ENCODE measurements around the gene RIMBP2.
"Not testable (repeated sequence)": the region's sequence is repeated elsewhere in the genome, so short reads cannot be mapped to it uniquely, and the experiment has no call there.

The RIMBP2 gene

DNA sequence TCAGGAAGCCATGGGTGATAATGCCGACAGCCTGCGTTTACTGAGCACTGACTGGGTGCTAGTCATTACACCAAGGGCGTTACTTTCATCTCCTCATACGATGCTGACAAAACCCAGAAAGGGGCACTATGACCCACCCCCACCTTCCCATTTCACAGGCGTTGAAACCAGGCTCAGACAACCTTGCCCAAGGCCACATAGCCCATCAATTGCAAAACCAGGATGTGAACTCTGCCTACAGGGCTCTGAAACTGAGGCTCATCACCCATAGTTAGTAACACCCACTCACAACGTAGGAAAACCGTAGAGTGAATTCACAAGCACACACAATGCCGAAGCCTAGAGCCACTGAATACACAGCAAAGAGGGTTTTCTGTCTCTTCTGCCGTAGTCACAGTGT, 119.9 kb downstream of the RIMBP2 start:
- DNase-seq (ENCODE audit: low spot score) = no peak

DNA sequence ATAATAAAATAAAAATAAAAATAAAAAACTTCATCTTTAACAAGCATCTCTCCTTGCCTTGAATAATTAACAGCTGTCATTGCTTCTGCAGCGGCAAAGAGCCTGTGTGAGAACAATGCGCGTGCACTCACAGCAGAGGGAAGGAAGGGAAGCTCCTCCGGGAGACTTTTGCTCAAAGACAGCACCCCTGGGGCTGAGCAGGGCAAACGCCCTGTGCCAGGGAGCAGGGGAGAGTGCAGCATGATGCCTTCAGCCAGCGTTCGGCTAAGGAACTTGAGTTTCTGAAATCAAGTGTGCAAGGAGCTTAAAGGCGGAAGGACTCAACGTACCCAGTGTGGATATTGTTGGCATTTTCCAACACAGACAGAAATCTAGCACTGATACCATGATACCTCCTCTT, 120.5 kb downstream of the RIMBP2 start:
- no peak for DNase-seq (ENCODE audit: low spot score)

DNA sequence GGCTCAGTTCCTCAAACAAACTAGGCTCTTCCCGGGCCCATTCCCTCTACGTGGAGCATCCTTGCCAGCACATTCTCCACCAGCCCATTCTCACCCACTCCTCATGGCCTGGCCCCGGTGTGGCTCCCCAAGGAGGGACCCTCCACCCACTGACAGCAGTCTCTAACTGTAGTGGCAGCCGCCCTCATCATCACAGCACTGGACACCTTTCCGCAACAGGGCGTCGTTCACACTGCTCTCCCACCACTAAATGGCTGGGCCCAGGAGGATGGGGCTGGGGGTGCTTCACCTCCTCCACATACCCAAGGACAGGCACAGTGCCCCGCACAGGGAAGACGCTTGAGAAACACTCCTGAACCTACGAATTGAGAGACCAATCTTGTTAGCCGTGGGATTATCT, 123.0 kb downstream of the RIMBP2 start:
- no peak for DNase-seq (ENCODE audit: low spot score)

DNA sequence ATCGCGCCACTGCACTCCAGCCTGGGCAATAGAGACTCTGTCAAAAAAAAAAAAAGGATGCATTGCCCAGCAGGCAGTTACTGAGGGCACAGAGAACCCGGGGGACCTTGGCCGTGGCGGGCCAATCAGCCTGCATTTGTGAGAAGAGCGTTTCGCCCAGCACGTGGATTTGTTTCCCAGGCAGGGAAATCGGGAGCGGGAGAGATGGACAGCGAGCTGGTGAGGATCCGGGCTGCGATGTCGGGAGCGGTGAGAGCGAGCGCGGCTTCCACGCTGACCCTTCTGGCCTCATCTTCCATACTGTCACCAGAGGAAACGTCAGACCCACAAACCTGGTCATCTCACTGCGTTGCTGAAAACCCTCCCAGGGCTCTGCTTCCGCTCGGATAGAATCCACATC, 123.5 kb downstream of the RIMBP2 start:
- DNase-seq (ENCODE audit: low spot score) = no peak

DNA sequence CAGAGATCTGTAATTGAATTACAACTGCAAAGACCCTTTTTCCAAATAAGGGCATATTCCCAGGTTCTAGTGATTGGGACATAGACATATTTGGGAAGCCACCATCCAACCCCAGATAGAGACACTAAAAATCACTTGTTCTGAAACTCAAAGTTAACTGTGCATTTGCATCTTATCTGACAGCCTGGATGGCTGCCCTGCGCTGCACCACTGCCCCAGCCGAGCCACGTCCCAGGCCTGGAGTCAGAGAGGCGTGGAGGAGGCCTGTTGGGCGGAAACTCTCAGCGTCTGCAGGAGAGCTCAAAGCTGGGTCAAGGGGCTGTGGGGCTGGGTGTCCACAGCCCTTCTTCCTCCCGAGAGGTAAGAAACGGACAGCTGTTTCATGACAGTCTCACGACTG, 124.4 kb downstream of the RIMBP2 start:
- DNase-seq (ENCODE audit: low spot score) = no peak

DNA sequence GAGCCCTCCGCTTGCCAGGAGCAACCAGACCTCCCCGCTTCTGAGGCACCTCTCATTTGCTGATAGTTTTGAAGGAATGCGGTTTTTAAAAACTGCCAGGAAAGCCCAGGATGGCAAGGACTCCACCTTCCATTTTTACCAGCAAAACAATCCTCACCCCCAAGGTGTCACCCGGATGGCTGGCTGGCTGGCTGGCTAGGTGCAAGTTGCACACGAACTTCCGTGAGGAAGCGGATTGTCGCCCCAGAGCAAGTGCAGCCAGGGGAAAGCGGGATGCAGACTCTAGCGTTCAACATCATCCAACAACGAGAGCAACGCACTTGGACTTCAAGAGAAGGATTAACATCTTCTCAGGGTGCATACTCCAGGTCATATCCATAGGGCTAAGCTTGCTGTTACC, 125.4 kb downstream of the RIMBP2 start:
- no peak for DNase-seq (ENCODE audit: low spot score)

DNA sequence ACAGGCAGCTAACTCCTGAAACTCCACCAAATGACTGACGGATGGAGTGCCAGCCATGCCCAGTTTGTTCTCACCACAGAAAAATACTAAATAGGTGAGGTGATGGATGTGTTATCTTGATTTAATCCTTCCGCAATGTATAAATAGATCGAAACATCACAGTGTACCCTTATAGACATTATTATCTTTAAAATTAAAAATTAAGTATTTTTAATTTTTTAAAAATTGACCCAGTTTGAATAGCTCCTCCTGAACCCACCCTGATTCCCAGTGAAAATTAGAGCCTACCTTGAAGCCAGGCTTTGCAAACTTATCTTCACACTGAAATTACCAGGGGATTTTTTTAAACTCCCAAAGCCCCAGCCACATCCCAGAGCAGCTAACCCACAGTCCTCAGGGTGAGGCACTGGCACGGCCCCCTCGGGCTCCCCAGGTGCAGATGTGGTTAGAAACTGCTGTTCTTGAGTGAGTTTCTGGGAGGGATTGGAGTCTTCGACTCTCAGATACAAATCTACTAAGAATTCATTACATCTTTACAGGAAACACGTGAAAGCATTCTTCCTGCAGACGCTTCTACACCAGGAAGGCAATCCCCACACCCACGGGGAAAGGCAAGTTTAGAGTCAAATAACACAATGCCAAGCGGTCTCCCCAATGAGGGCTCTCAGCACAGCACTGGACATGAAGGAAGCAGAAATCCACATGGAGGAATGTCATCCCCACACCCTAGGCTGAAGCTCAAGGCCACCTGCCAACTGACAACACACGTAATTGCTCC, 126.4 kb downstream of the RIMBP2 start:
- DNase-seq (ENCODE audit: low spot score) = no peak

DNA sequence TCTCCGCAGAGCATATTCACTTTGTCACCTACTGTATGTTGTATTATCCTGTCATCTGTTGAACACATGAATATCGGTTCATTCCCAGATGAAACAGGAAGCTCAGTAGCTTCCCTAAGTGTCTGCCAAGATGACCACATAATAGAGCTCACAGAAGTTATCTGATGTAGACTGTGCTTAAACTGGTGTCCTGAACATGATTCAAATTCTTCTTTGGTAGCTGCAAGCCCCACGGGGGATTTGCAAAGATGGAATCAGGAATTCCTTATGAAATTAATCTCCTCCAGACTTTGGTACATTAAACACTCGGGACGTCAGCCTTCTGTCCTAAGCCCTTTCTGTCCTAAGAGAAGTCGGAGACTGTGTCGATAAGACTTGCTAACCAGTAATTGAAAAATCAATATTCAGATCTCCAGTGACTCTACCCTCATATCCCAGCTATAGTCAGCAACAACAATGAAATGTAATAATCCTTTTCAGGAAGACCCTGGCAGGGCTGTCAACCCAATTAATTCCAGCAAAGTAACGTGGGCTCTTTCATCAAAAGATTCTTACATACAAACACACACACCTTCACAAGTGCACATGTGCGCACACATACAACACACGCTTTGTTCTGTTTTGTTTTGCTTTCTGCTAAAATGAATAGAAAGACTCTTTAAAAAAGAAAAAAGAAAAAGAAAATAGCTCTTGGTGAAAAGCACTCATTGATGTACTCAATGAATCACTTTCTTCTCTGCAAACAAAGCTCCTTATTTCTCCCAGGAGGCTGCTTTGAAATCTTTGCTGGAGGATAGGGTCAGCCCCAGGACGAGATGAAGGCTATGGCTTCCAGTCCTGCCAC, 127.2 kb downstream of the RIMBP2 start:
- DNase-seq (ENCODE audit: low spot score) = no peak

DNA sequence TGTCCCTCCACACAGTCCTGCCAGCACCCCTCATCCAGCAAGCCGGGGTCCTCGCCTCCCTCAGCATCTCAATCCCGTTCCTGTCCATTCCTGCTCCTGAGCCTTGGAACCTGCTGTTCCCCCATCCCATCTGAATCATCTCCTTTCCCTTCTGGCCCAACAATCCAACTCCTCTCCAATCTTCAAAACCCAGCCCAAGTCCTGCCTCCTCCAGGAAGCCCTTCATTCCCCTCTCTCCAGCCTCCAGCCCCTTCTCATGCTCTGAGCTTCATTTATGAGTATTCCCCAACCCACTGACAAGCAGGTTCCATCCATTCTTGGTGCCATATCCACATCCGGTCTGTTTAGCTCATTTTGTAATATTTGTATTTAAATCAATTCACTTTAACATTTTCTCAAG, 128.1 kb downstream of the RIMBP2 start:
- no peak for DNase-seq (ENCODE audit: low spot score)

DNA sequence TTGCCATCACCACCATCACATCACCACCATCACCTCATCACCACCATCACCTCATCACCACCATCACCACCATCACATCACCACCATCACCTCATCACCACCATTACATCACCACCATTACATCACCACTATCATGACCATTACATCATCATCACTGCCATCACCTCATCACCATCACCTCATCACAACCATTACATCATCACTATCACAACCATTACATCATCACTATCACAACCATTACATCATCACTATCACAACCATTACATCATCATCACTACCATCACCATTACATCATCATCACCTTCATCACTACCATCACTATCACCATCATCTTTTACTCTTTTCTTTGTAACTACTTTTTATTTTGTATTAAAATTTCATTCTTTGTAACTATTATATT, 131.6 kb downstream of the RIMBP2 start:
- DNase-seq (ENCODE audit: low spot score) = not testable (repeated sequence)

DNA sequence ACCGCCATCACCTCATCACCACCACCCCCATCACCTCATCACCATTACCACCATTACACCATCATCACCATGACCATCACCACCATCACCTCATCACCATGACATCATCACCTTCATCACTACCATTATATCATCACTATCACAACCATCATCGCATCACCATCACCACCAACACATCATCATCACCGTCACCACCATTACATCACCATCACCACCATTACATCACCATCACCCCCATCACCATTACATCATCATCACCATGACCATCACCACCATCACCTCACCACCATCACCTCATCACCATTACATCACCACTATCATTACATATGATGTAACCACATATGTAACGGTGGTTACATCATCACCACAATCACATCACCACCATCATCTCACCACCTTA, 132.3 kb downstream of the RIMBP2 start:
- DNase-seq (ENCODE audit: low spot score) = no peak

DNA sequence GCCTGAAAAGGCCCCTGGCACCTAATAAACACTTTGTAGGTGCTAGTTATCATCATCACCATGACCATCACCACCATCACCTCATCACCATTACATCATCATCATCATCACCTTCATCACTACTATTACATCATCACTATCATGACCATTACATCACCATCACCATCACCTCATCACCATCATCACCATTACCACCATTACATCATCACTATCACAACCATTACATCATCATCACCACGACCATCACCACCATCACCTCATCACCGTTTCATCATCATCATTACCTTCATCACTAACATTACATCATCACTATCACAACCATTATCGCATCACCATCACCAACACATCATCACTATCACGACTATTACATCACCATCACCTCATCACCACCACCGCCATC, 132.8 kb downstream of the RIMBP2 start:
- no peak for DNase-seq (ENCODE audit: low spot score)

DNA sequence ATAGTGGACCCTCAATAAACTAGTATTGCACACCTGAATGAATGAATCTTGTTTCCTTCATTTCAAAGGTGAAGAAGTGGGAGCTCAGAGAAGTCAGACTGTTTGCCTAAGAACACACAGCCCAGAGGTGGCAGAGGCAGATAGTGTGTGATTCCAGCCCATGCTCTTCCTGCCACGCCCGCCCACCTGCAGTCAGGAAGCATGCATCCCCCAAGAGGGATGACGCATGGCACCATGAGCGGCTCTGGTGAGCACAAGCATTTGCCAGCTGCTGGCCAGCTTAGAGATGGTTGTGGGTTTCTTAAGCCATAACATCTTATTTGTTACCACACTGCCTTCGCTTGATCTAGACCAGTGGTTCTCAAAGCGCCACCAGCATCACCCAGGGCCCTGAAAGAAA, 133.8 kb downstream of the RIMBP2 start:
- no peak for DNase-seq (ENCODE audit: low spot score)

DNA sequence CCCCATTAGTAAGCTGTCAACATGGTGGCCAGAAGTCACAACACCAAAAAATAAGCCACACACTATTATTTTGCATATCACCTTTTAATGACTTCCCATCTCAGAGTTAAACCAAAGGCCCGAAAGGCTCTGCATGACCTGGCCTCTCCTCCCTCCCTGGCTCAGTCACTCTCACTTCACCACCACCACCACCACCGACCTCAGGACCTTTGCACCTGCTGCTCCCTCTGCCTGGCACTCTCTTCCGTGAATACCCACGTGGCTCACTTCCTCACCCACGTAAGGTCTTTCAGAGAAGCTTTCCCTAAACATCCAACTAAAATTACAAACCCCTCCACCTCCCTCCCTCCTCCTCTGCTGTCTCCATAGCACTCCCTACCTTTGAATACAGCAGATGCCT, 134.3 kb downstream of the RIMBP2 start:
- no peak for DNase-seq (ENCODE audit: low spot score)

DNA sequence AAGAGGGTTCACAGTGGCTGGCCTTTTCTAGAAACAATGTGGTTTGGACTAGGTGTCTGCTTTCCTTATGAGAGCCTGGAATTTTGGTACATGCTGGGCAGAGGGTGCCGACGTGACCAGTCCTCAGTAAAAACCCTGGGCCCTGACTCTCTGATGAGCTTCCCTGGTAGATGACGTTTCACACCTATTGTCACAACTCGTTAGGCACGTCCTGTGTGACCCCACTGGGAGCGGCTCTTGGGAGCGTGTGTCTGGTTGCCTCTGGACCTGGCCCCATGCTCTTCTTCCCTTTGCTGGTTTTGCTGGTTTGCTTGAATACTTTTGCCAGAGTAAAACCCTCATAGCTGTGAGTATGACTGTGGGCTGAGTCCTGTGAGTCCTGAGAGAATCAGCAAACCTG, 136.9 kb downstream of the RIMBP2 start:
- DNase-seq (ENCODE audit: low spot score) = no peak

DNA sequence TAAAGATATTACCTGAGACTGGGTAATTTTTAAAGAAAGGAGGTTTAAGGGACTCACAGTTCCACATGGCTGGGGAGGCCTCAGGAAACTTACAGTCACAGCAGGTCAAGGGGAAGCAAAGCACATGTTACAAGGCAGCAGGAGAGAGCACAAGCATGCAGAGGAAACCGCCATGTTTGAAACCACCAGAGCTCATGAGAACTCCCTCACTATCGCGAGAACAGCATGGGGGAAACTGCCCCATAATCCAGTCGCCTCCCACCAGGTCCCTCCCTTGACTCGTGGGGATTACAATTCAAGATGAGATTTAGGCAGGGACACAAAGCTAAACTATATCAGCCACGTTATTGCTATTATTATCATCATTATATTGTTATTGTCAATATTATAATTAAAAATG, 138.7 kb downstream of the RIMBP2 start:
- no peak for DNase-seq (ENCODE audit: low spot score)

DNA sequence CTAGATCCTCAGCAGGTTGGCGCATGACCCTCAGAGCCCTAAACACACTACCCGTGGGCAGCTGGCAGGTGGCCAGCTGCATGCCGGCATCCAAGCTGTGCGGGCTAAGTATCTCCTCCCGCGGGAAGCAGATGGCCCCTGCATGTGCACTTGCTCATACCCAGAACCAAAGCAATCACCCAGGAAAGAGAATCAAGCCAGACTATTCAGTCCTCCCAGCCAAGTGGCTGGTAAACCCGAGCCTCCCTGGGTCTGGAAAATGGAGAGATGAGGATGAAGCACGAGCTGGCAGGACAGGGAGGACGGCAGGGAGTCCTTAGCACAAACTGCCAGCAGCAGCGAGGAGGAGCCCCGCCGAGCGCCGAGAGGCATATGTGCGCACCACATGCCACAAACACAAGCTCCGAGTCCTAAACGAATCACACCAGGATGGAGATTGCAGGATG, 139.7 kb downstream of the RIMBP2 start:
- no peak for DNase-seq (ENCODE audit: low spot score)

DNA sequence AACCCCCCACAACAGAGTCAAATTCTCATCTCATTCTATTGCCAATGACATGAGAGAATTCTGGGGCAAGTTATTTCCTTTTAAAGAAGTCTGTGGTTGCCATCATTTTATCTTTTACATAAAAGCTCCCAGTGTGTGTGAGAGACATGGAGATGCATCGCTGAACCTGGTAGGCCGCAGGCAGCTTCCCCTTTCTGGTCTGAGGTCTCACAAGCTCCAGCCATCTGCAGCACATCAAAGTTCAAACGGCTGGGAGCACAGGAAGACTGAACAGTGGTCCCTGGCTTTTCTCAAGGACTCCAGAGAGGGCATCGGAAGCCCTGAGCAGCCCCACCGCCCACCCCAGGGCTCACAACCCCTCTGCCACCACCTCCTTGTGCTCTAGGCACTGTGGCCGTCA, 141.7 kb downstream of the RIMBP2 start:
- no peak for DNase-seq (ENCODE audit: low spot score)

DNA sequence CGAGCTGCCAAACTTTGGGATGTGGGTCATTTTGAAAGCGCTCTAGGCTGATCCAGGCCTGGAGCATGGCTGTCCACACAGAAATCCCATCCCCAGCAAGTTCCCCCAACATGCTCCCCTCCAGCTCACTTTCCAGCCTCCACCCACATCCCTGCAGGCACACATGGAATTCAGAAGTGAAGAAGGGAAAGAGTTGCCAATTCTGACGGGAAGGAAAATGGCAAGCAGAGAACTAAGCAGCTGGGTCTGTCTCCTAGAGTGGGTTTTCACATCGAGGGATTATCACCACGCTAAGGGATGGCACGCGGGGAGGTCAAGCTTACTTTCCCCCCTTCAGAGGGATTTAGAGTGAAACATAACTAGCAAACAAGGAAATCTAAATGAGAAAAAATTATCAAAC, 142.3 kb downstream of the RIMBP2 start:
- DNase-seq (ENCODE audit: low spot score) = no peak

DNA sequence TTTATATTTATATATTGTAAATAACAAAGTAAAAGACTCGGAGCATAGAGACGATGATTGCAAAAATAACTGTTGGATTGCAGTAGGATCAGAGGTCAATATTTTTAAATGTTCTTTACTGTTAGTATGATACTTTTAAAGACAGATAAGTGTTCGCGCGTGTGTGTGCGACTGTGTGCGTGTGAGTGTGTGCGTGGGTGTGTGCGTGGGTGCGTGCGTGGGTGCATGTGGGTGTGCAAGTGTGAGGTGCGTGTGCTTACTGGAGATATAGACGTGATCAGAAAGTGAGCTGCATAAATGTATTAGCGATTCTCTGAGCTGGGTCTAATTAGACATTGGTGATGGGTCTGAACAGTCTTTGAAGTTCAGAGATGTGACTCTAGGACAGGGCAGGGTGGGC, 142.9 kb downstream of the RIMBP2 start:
- no peak for DNase-seq (ENCODE audit: low spot score)

DNA sequence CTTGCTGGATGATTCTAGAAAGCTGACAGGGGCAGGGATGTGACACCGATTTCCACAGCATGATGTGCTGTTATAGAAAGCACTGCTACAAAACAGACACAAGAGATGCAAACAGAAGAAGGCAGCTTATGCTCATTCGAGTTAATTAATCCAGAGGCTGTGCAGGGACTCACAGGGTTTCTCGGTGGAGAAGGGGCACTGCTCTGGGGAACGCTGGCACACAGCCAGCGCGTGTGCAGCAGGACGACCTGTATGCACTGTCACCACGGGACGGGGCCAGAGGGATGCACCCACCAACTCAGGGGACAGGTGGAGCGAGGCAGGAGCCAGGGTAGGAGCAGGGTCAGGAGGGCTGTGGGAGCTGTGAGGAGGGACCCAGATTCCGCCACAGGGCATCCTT, 143.5 kb downstream of the RIMBP2 start:
- no peak for DNase-seq (ENCODE audit: low spot score)

DNA sequence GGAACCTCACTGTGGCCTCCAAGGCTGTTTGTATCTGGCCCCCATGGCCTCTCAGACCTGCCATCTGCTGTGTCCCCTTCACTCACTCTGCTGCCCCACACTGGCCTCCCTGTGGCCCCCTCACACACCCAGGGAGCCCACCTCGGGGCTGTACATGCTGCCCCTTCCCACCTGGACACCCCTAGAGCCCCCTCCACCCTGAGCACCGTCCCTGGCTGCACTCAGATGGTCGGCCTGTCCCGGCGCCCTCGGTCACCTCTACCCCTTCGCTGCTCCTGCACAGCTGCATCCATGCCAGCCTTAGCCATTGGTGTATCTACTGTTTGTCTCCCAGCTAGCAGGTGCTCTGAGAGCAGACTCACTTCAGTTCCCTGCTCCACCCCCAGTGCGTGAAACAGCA, 144.4 kb downstream of the RIMBP2 start:
- no peak for DNase-seq (ENCODE audit: low spot score)

DNA sequence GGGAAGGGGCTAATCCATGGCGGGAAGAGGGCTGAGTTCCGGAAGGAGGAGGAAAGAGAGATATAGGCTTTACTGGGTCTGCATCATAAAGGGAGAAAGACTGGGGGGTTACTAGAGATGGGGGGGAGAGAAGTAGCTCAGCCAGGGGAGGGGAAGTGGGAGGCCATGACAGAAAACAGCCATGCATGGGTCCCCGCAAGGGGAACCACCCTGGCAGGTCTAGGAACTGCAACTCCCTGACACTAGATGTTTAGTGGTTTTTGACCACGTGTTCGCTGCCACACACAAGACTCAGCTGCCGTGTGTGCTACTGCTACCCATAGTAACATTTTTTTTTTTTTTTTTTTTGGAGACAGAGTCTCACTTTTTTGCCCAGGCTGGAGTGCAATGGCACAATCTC, 145.0 kb downstream of the RIMBP2 start:
- no peak for DNase-seq (ENCODE audit: low spot score)

DNA sequence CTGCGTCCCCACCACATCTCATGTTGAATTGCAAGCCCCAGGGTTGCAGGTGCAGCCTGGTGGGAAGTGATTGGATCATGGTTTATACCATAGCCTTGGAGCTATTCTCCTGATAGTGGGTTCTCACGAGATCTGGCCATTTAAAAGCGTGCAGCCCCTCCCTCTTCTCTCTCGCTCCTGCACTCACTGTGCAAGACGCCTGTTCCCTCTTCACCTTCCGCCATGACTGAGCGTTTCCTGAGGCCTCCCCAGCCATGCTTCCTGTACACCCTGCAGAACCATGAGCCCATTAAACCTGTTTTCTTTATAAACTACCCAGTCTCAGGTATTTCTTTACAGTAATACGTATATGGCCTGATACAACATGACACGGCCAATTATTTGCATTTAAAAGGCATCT, 146.6 kb downstream of the RIMBP2 start:
- DNase-seq (ENCODE audit: low spot score) = no peak
